NCI-H146 (cell line): ENCODE data around the gene CSMD2.

ENCODE experiments used
- DNase-seq: peaks from one replicate; lab custom pipeline; 2025; lab: John Stamatoyannopoulos, UW

CSMD2 gene

DNA sequence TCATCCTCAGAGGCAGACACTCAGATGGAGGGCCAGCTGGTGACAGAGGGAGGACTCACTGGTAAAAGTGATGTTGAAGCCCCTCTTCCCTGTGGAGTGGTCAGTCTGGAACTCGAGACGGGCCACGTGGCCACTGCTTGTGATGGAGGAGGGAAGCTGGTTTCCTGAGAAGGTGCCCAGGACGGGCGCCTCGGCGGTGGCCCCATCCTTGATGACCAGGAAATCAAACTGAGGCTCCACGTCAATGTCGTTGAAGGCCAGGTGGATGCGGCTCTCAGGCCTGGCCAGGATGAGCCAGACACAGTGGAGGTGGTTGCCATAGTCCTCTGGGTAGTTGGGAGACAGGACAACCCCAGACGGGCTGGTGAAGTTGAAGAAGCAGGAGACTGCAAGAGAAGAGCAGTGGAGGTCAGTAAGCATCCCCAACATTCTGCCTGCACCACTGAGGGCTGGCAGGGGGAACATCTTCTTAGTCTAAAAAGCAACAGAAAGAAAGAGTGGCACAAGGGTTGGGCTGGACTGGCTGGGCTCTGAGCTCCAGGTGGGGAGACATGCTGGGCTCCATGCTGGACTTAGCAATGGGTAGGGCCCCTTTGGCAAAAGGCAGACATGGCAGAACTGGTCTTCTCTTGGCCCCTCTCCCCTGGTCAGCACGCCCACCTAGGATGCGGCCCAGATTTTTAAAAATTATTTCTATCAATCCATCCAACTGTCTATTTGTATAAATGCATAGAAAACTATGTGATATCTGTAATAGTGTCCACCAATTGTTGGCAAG lies 421.6 kb downstream of the CSMD2 start:
- DNase-seq: no peak

DNA sequence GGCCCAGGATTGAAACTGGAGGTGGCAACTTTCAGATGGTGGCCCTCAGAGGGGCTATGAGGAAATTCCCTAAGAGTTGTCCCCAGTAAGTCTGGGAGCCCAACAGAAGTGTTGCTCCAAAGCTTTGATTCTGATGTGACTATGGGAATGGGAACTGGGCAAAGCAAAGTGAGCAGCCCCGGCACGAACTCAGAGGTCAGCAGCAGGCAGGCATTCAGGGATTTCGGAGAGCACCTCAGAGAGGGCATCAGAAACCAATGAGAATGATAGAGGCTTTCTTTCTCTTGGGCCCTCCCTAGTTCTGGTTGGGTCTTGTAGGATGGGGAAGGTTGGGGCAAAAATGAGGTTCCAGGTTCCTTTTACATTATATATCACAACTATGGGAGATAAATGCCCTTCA lies 422.4 kb downstream of the CSMD2 start:
- no peak for DNase-seq

GRCh38 chr1:33741749-33742148 lies 423.3 kb downstream of the CSMD2 start:
- DNase-seq: no peak

- DNase-seq: no peak
These were observed 424.8 kb downstream of the CSMD2 start for GRCh38 chr1:33740040-33740744.

- no peak for DNase-seq
These were observed 426.1 kb downstream of the CSMD2 start for GRCh38 chr1:33738976-33739375.

DNA sequence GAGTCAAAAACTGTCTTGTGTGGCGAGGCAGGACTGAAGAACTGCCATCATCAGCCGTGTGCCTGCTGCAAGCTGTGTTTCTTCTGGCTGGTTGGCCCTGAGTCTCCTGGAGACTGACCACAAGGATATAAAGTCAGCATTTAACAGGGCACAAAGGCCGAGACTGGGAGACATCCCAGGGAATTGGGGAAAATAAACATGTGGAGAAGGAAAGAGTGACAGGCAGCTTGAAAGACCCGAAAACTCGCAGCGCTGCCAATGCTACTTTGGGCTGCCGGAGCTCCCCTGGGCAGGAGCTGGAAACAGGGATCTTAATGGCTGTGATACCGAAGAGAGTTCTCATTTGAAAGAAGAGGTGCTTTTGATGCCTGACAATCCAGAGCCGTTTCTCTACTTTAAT lies 426.5 kb downstream of the CSMD2 start:
- DNase-seq: no peak

DNA sequence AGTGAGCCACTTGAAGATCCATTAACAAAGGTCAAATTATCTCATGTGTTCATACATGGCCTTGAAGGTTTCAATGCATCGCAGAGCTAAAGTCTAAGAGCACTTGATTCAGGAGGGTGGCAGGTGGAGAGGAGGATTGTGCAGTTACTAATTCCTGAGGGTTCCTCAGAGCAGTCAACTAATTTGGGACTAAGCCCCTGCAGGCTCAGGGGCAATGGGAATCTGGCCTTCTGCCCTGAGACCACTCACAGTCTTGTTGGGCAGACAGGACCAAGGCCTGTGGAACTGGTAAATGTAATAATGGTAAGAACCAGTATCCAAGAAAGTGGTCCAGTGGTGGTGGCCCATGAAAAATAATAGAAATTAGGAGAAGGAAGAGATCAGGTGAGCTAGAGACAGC lies 428.5 kb downstream of the CSMD2 start:
- DNase-seq: no peak

DNA sequence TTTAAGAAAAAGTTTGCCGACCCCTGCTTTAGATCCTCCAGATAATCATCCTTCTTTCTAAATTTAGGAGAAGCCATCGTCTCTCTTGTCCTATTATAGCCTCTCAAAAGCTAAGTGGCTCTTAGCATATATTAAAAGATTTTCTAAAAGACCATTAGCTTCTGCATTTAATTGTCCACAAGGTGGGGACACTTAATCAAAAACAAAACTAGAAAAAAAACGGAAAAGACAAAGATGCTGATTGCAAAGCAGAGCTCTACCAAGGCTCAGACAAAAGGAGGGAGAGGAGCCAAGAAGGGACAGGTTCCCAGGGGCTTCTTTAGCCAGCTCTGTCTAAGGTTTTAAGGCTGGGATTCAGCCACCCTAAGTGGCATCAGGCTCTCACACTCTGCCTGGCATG lies 429.4 kb downstream of the CSMD2 start:
- no peak for DNase-seq

DNA sequence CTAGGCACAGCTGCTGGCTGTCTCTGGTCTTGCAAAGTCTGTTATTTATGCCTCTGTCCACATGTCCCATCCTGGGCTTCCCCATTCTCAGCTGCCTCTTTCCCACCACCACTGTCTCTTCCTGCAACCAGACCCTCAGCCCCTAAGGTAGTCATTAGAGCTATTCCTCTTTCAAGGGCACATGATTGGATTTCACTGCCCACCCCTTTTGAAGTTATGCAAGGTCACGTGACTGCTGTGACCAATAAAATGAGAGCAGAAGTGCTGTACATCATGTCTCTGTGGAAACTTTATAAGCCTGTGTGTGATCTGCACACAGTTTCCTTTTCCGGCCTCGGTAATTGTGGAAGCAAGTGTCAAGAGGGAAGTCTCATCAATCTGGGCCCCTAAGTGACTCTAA lies 437.7 kb downstream of the CSMD2 start:
- no peak for DNase-seq

GRCh38 chr1:33726274-33726804 lies 438.7 kb downstream of the CSMD2 start:
- DNase-seq: no peak

- no peak for DNase-seq
These were observed 439.4 kb downstream of the CSMD2 start for GRCh38 chr1:33725556-33726160.

GRCh38 chr1:33725037-33725436 lies 440.0 kb downstream of the CSMD2 start:
- no peak for DNase-seq

DNA sequence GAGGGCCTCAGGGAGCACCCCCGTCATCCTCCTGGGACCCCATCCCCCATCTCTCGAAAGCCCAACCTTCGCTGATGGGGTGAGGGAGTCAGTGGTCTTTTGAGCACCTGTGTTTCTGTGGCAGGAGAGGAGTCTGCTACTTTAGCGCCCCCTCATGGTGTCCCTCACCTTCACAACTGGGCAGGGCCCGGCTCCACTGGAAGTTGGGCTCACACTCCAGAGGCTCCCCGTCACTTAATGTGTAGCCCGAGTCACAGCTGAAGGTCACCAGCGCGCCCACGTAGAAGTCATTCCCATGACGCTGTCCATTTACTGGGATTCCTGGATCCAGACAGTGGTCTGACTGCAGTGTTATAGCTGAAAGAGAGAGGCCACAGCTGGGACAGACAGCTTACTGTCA lies 440.7 kb downstream of the CSMD2 start:
- no peak for DNase-seq

DNA sequence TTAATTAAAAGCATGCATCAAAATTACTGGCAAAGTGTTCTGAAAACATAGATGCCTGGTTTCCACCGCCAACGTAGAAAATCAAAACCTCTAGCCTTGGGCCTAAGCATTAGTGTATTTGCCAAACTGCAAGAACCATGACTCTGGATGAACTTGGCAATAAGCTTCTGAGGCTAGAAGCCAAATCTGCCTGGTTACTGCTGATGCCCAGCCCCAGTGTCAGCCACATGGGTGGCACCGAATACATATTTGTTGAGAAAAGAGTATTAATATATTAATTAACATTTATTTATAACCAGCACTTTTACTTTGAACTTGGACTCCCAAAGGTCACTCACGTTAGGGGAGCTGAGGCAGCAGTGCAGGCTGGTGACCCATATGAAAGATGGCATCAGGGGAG lies 441.8 kb downstream of the CSMD2 start:
- no peak for DNase-seq

DNA sequence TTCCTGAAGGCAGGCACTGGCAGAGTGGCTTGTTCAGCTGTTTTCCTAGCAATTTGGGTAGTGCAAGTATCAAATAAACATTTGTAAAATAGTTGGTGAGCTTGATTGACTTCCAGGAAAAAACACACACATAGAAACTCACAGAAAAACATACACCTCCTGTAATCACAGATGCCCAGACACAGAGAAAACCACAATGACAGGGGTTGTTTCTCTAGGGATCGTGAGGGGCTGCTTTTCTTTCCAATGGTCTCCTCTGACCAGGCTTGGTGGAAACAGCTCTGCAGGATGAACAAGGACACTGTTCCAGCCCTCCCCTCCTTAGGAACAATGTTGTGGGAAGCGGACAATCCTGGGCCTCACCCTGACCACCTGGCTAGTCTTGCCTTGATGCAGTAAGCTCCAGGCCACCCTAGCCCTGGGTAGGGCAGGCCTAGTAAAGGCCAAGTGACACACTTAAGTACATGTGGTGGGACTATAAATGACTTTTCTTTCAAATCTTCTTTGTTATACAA lies 443.7 kb downstream of the CSMD2 start:
- no peak for DNase-seq

GRCh38 chr1:33719771-33720670 lies 445.0 kb downstream of the CSMD2 start:
- DNase-seq: no peak

DNA sequence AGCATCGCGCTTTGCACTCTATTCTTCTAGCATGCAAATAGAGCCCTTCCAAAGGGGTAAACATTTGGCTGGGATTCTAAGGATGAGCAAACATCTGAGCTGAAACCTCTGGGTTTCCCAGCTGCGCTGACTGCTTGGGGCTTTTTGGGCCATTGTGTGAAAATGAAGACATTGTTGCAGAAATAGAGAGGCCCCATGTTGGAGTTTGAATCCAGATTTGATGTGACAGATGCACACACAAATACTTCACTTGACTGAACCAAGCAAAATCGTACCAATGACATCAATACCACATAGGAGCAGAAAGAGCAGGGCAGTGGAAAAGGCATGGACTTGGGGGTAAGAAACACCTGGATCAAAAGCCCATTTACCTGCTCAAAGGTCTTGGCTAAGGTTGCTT lies 445.7 kb downstream of the CSMD2 start:
- no peak for DNase-seq

- DNase-seq: no peak
These were observed 446.8 kb downstream of the CSMD2 start for GRCh38 chr1:33718186-33718585.

DNA sequence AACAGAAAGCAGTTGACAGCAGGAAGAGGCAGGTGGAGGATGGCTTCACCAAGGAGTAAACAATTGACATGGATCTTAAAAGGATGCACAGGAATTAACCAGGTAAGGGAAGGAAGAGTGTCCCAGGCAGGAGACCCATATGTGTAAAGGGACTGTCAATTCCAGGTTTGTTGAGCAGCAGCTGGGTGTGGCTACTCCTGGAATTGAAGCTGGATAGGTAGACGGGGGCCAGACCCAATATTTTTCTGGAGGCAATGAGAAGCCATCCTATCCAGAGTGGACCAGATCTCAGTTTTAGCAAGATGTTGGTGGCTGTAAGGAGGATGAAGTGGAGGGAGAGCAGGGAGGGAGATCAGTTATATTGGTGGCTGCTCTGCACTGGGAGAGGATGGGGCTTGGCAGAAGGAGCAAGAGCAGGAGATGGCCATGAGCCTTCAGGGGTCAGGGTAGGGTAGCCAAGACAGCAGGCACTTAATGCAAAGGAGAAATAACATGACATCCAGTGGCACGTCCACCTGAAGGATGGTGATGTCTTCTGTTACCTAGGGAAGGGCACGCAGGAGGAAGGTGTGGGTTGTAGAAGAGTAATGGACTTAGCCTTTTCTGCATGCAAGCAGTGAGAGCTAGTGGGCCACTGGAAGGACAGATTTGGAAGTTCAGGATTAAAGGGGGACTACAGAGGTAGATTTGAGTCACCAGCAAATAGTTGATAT lies 447.9 kb downstream of the CSMD2 start:
- no peak for DNase-seq

DNA sequence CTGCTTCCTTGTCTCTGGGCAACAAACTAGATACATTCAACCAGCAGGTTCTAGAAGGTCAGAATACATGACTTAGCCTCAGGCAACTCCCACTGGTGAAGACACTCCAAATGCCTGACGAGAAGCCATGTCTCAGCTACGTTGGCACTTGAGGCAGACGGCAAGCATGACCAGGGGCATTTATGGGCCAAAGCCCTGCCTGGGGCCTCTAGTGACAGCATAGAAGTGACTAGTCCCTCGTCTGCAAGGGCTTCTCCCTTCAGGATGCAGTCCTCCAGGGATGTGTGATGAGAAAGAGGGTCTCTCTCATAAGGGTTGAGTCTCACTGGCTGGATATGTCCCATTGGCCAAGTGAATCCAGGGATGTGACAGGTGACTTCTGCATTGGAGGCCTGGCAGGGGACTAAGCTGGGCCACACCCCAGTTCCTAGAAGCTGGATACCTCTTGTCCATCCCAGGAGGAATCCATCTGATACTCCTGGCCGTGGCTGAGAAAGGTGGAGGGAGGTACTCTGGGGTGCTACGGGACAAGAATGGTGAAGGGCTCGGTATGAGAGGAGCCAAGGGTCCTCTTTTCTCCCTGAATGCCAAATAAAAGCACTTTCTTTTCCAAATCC lies 449.7 kb downstream of the CSMD2 start:
- DNase-seq: no peak

GRCh38 chr1:33714421-33714820 lies 450.6 kb downstream of the CSMD2 start:
- no peak for DNase-seq
